ENCODE measurements around the gene ITPK1. TPM values are rescaled to one million over a fixed set of nuclear protein-coding genes. Genes with fewer than 3 reads are reported as not detected.
A peak's percentile ranks its signal among the peaks of the same experiment; 100 is the strongest.

ITPK1 gene
- total RNA-seq, 4 donors from 2014 or later = 132 to 172 (median 157) TPM

GRCh38 chr14:92987713-92988510 is 127.8 kb downstream of the ITPK1 start:
- H3K27me3 ChIP-seq = no peaks in the 10 kb centered on the region
- H3K36me3 ChIP-seq = peaks cover 0 to 27% (median 0%) of the 10 kb centered on the region in 3 donors
- H3K27ac ChIP-seq = no peak overlapping the region
- no peaks in the 10 kb centered on the region for H3K9me3 ChIP-seq
- H3K4me1 ChIP-seq = peaks cover 0 to 16% (median 2%) of the 10 kb centered on the region in 4 donors
- H3K4me3 ChIP-seq = no peak overlapping the region
- DNase-seq = no peak
- TF ChIP-seq POLR2A (IDR thresholded peaks at IDR 0.05) = no peak
- TF ChIP-seq CTCF (IDR thresholded peaks at IDR 0.05) = no peak

GRCh38 chr14:92987148-92987570 is 128.6 kb downstream of the ITPK1 start:
- no peak for DNase-seq
- peaks cover 0 to 27% (median 0%) of the 10 kb centered on the region in 3 donors for H3K36me3 ChIP-seq
- peaks cover 0 to 16% (median 2%) of the 10 kb centered on the region in 4 donors for H3K4me1 ChIP-seq
- H3K4me3 ChIP-seq = no peak overlapping the region
- no peaks in the 10 kb centered on the region for H3K9me3 ChIP-seq
- peak overlapping the region in 1 of 4 donors; percentile 60 for H3K27ac ChIP-seq
- TF ChIP-seq POLR2A (IDR thresholded peaks at IDR 0.05) (no peak), CTCF (IDR thresholded peaks at IDR 0.05) (no peak)
- no peaks in the 10 kb centered on the region for H3K27me3 ChIP-seq

- peaks cover 0 to 29% (median 0%) of the 10 kb centered on the region in 3 donors for H3K36me3 ChIP-seq
- H3K9me3 ChIP-seq = no peaks in the 10 kb centered on the region
- no peak for DNase-seq
- H3K27ac ChIP-seq = peak overlapping the region in 2 of 4 donors; percentile 0 to 60
- TF ChIP-seq POLR2A (IDR thresholded peaks at IDR 0.05) (no peak), CTCF (IDR thresholded peaks at IDR 0.05) (no peak)
- H3K4me3 ChIP-seq = no peak overlapping the region
- peaks cover 0 to 16% (median 2%) of the 10 kb centered on the region in 4 donors for H3K4me1 ChIP-seq
- no peaks in the 10 kb centered on the region for H3K27me3 ChIP-seq
Observed at GRCh38 chr14:92986254-92987147, 129.2 kb downstream of the ITPK1 start.

- no peak overlapping the region for H3K4me3 ChIP-seq
- TF ChIP-seq CTCF (IDR thresholded peaks at IDR 0.05) (no peak), POLR2A (IDR thresholded peaks at IDR 0.05) (no peak)
- no peak for DNase-seq
- no peaks in the 10 kb centered on the region for H3K27me3 ChIP-seq
- H3K27ac ChIP-seq = peak overlapping the region in 2 of 4 donors; percentile 0 to 60
- peaks cover 0 to under 1% (median 0%) of the 10 kb centered on the region in 4 donors for H3K9me3 ChIP-seq
- peaks cover 0 to 16% (median 2%) of the 10 kb centered on the region in 4 donors for H3K4me1 ChIP-seq
- H3K36me3 ChIP-seq = peaks cover 0 to 35% (median 0%) of the 10 kb centered on the region in 3 donors
Observed at GRCh38 chr14:92985521-92985920, 130.2 kb downstream of the ITPK1 start.

- H3K9me3 ChIP-seq = peaks cover 0 to 7% (median 0%) of the 10 kb centered on the region in 4 donors
- no peak for DNase-seq
- H3K4me1 ChIP-seq = peaks cover 0 to 16% (median 2%) of the 10 kb centered on the region in 4 donors
- no peaks in the 10 kb centered on the region for H3K27me3 ChIP-seq
- H3K4me3 ChIP-seq = no peak overlapping the region
- peak overlapping the region in 1 of 4 donors; percentile 26 for H3K27ac ChIP-seq
- TF ChIP-seq POLR2A (IDR thresholded peaks at IDR 0.05) (no peak), CTCF (IDR thresholded peaks at IDR 0.05) (no peak)
- peaks cover 0 to 35% (median 0%) of the 10 kb centered on the region in 3 donors for H3K36me3 ChIP-seq
Observed at GRCh38 chr14:92984896-92985295, 130.8 kb downstream of the ITPK1 start.
